Activated naive CD8-positive, alpha-beta T cell (primary cell): ENCODE results near the gene BRSK2.

Source experiments
- H3K27ac Mint-ChIP-seq: one replicate; pipeline ENCODE4 v1.8.0; 2021; ENCODE audit warnings: mixed read lengths
- H3K27me3 Mint-ChIP-seq: one replicate; pipeline ENCODE4 v1.8.0; 2021; ENCODE audit warnings: mixed read lengths
- H3K36me3 Mint-ChIP-seq: one replicate; pipeline ENCODE4 v1.8.0; 2021; ENCODE audit warnings: mixed read lengths
- H3K4me1 Mint-ChIP-seq: one replicate; pipeline ENCODE4 v1.8.0; 2021; ENCODE audit warnings: low read depth, mixed read lengths
- H3K4me3 Mint-ChIP-seq: one replicate; pipeline ENCODE4 v1.8.0; 2021; ENCODE audit warnings: mild to moderate bottlenecking, mixed read lengths
- H3K9me3 Mint-ChIP-seq: one replicate; pipeline ENCODE4 v1.8.0; 2021; ENCODE audit warnings: low read depth, mixed read lengths

The BRSK2 gene

GRCh38 chr11:1382831-1383607, 6.7 kb upstream of the BRSK2 start:
- H3K27me3 Mint-ChIP-seq: no peaks in the 10 kb centered on the region
- H3K4me3 Mint-ChIP-seq: peak overlapping the region; percentile 74
- no peaks in the 10 kb centered on the region for H3K9me3 Mint-ChIP-seq
- H3K4me1 Mint-ChIP-seq: peaks cover 11% of the 10 kb centered on the region
- no peaks in the 10 kb centered on the region for H3K36me3 Mint-ChIP-seq
- H3K27ac Mint-ChIP-seq: peak overlapping the region; percentile 64

DNA sequence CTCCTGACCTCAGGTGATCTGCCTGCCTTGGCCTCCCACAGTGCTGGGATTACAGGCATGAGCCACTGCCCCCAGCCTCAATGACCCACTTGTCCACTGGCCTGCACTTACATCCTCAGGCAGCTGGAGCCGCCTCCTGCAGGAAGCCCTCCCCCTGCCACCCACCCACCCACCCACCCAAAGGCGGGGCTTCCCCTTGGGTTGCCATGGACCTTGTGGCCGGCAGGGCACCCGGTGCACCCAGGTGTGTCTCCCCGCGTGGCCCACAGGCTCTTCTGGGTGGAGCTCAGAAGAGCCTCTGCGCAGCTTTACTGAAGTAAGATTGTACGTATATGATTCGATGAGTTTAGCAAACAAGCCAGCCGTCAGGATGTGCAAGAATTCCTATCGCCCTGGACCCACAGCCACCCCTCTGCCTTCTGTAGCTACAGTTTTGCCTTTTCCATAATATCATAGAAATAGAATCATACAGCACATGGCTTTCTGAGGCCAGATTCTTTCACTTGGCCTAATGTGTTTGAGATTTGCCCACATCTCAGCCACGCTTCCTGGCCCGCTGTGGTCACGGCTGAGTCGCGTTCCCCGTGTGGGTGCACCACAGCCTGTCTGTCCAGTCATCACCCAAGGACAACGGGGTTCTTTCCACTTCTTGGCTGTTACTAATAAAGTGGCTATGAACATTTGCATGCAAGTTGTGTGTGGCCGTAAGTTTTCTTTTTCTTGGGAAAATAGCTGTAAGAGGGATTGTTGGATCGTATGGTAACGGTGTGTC, 5.3 kb upstream of the BRSK2 start:
- Mint-ChIP-seq H3K4me1 (peaks cover 11% of the 10 kb centered on the region), H3K27ac (no peak overlapping the region), H3K27me3 (no peaks in the 10 kb centered on the region), H3K4me3 (no peak overlapping the region), H3K36me3 (no peaks in the 10 kb centered on the region), H3K9me3 (no peaks in the 10 kb centered on the region)

DNA sequence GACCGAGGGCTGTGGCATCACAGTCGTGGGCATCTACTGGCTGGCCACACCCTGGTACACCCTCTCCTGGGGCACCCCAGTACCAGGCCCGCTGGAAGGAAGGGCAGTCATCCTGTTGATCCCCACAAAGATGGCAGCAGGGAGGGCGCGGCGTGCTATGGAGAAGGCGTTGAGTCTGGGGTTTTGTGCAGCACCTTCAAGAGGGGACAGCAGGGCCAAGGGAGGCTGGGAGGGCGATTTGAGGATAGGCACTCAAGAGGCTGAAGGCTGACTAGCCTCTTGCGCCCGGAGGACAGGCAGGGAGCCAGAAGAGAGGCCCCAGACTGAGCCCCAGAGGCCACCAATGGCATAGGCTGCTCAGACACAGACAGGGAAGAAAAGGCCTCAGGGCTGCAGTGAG, 2.2 kb upstream of the BRSK2 start:
- Mint-ChIP-seq H3K36me3 (no peaks in the 10 kb centered on the region), H3K27me3 (peaks cover 6% of the 10 kb centered on the region), H3K9me3 (no peaks in the 10 kb centered on the region), H3K27ac (no peak overlapping the region), H3K4me3 (peak overlapping the region; percentile 49), H3K4me1 (peaks cover 11% of the 10 kb centered on the region)

DNA sequence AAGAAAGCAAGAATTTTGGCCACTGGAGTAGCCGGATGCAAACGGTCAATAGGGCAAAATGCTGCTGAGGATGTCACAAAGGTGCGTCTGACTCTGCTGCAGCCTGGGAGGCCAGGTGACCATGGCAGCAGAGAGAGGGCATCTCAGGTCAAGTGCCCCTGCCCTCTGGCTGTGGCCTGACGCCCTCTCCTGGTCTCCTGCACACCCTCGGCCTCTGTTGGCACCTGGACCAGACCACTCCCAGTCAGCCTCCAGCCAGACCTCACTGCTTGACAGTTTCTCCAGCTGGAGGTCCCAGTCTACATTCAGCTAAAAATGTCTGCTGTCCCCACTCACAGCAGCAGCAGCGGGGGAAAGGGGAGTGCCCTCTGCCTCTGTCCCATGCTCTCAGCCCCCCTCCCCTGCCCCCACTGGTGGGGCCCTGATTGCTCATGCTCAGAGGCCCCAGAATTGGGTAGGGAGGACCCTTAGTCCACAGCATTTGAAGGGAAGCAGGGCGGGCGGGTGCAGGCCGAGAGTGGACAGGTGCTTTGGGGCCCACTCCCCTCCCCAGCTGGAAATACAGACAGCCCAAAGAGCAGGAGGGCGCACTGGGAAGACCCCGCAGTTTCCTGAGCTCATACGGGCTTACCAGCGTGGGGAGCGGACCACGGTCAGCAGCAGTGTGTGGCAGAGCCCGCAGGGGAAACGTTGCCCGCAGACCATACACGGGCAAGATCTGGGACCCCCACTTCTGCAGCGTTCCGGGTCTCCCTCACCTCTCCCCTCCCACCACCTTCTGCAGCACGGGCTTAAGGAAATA, 1.6 kb upstream of the BRSK2 start:
- Mint-ChIP-seq H3K4me1 (peaks cover 10% of the 10 kb centered on the region), H3K9me3 (no peaks in the 10 kb centered on the region), H3K36me3 (no peaks in the 10 kb centered on the region), H3K4me3 (peak overlapping the region; percentile 49), H3K27ac (no peak overlapping the region), H3K27me3 (peaks cover 6% of the 10 kb centered on the region)

- Mint-ChIP-seq H3K27me3 (peaks cover 8% of the 10 kb centered on the region), H3K36me3 (no peaks in the 10 kb centered on the region), H3K9me3 (no peaks in the 10 kb centered on the region), H3K4me1 (peaks cover 8% of the 10 kb centered on the region), H3K4me3 (no peak overlapping the region), H3K27ac (no peak overlapping the region)
These were observed 1.0 kb upstream of the BRSK2 start for GRCh38 chr11:1388763-1389102.

GRCh38 chr11:1389103-1389931, 417 bp upstream of the BRSK2 start:
- H3K4me3 Mint-ChIP-seq: peak overlapping the region; percentile 27
- H3K9me3 Mint-ChIP-seq: no peaks in the 10 kb centered on the region
- no peaks in the 10 kb centered on the region for H3K36me3 Mint-ChIP-seq
- H3K4me1 Mint-ChIP-seq: peaks cover 7% of the 10 kb centered on the region
- H3K27me3 Mint-ChIP-seq: peaks cover 8% of the 10 kb centered on the region
- H3K27ac Mint-ChIP-seq: no peak overlapping the region

DNA sequence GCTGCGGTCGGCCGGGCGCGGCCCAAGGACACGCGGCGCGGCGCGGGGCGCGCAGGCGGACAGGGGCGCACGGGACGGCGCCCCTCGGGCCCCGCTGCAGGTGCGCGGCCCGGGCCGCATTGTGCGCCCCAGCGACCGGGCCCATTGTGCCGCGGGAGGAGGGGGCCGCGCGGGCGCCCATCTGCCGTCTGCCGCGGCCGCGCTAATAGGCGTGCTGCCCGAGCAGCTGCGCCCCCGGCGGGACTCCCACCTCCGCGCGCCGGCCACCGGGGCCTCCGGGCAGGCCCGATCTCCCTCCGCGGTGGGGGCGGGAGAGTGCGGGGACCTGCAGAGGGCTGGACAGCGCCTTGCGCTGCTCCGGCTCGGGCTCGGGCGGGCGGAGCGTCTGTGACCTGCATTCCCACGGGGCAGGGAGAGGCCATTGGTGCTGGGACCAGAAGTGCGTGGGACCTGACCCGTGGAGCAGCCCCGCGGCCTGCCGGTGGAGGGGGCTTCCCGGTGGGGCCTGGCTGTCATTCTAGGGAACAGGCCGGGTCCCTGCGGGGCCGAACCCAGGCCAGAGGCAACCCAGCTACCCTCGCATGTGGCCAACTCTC, 933 bp downstream of the BRSK2 start:
- Mint-ChIP-seq H3K27me3 (peaks cover 8% of the 10 kb centered on the region), H3K4me1 (peaks cover 3% of the 10 kb centered on the region), H3K27ac (no peak overlapping the region), H3K4me3 (no peak overlapping the region), H3K36me3 (no peaks in the 10 kb centered on the region), H3K9me3 (no peaks in the 10 kb centered on the region)

DNA sequence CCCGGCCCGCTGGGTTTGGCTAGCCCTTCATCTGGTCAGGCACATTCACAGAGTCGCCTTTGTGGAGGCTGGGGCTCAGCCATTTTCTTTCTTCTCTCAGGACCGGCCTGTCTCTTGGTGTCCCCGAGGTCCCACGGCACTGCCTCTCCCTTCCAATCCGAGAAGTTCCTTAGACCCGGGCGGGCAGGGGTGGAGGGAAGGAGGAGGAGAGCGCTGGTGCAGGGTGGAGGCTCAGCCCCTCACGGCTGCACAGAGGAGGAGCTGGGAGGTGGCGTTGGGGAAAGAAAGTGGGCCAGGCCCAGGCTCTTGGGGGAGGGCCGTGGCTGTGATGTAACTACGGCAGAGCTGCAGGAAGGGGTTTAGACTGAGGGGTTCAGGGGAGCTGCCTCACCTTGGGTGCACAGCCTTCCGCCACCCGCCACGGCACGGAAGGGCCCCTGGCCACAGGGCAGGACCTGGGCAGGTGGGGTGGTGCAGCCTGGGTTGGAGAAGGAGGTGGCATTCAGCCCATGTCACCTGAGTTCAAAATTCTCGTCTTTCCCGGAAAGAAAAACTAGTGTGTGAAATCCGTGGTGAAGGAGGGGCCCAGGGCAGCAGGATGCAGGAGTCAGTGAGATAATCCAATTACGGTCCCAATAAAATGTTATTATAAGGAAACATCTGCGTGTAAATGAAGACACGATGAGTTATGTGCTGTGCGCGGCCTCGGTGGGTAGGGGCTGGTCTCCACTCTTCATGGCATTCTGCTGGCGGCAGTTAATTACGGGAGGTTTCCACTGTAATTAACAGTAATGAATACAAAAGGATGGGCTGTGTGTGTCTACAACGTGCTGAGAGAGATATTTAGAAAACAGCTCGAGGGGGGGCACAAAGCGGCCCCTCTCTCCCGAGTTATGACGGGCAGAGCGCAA, 1.7 kb downstream of the BRSK2 start:
- H3K9me3 Mint-ChIP-seq: no peaks in the 10 kb centered on the region
- no peak overlapping the region for H3K27ac Mint-ChIP-seq
- peaks cover 8% of the 10 kb centered on the region for H3K27me3 Mint-ChIP-seq
- no peaks in the 10 kb centered on the region for H3K36me3 Mint-ChIP-seq
- H3K4me3 Mint-ChIP-seq: peak overlapping the region; percentile 56
- peaks cover 3% of the 10 kb centered on the region for H3K4me1 Mint-ChIP-seq

- peak overlapping the region; percentile 56 for H3K4me3 Mint-ChIP-seq
- no peak overlapping the region for H3K27ac Mint-ChIP-seq
- H3K27me3 Mint-ChIP-seq: peaks cover 8% of the 10 kb centered on the region
These were observed 2.4 kb downstream of the BRSK2 start for GRCh38 chr11:1392111-1392510.

GRCh38 chr11:1392561-1392960, 2.8 kb downstream of the BRSK2 start:
- Mint-ChIP-seq H3K27ac (no peak overlapping the region), H3K27me3 (peaks cover 8% of the 10 kb centered on the region), H3K4me1 (peaks cover 3% of the 10 kb centered on the region), H3K9me3 (no peaks in the 10 kb centered on the region), H3K4me3 (no peak overlapping the region), H3K36me3 (no peaks in the 10 kb centered on the region)

More at GRCh38 chr11:1392111-1392510, 2.4 kb downstream of the BRSK2 start:
- Mint-ChIP-seq H3K9me3 (no peaks in the 10 kb centered on the region), H3K36me3 (no peaks in the 10 kb centered on the region), H3K4me1 (peaks cover 3% of the 10 kb centered on the region)

DNA sequence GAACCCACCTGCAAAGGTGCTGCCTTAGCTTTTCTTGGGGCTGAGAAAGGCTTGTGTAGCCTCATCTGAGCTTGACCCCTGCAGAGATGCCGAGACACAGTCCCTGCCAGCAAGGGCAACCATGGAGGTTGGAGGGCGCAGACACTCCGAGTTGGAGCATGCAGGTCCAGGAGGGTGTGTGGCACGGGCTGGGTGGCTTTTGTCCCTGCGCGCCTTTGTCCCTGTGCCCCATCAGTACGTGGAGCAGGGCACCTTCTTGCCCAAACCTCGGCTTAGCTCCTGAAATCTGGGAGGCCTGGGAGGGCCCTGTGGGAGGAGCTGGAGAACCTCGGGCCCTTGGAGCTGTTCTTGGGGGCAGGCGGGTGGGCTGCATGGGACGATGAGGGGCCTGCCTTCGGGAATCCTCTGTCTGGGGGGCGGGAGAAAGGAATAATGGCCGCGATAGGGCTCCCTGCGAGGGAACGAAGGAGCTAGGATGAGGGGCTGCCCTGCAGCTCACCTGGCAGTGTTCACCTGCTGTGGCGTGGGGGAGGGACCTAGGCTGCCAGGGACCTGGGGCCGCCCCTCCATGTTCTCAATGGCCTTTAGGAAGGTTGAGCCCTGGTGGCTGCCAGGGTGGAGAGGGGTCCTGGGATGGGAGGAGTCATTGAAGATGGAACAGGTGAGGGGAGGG, 3.4 kb downstream of the BRSK2 start:
- peaks cover 3% of the 10 kb centered on the region for H3K4me1 Mint-ChIP-seq
- no peak overlapping the region for H3K4me3 Mint-ChIP-seq
- no peak overlapping the region for H3K27ac Mint-ChIP-seq

GRCh38 chr11:1394936-1395772, 5.4 kb downstream of the BRSK2 start:
- H3K9me3 Mint-ChIP-seq: no peaks in the 10 kb centered on the region
- H3K4me1 Mint-ChIP-seq: peaks cover 3% of the 10 kb centered on the region
- no peaks in the 10 kb centered on the region for H3K36me3 Mint-ChIP-seq
- H3K27ac Mint-ChIP-seq: no peak overlapping the region
- H3K4me3 Mint-ChIP-seq: no peak overlapping the region
- peaks cover 8% of the 10 kb centered on the region for H3K27me3 Mint-ChIP-seq

More for the DNA sequence above, 3.4 kb downstream of the BRSK2 start:
- no peaks in the 10 kb centered on the region for H3K9me3 Mint-ChIP-seq
- no peaks in the 10 kb centered on the region for H3K36me3 Mint-ChIP-seq
- H3K27me3 Mint-ChIP-seq: peaks cover 8% of the 10 kb centered on the region
